Measurements from ENCODE around the gene THEM4. TPM values are rescaled to one million over a fixed set of nuclear protein-coding genes. Genes with fewer than 3 reads are reported as not detected.

Gene THEM4
- total and polyA plus RNA-seq, 2 donors (not counting 1 experiment from before 2014, with no cell fraction given), result 15.0 to 16.1 TPM

- no peaks in the 10 kb centered on the region for H3K9me3 Mint-ChIP-seq (ENCODE audit: insufficient read depth)
- H3K4me3 Mint-ChIP-seq, result no peak overlapping the region
- WGBS (ENCODE audit: insufficient coverage), result 95% methylated on average over 4 of the region's 4 CpGs
- no peak for TF ChIP-seq EZH2 (IDR thresholded peaks at IDR 0.05; ENCODE audit: borderline replicate concordance, insufficient read depth, low read depth, low read length, poor library complexity, severe bottlenecking)
- TF ChIP-seq, protein P1, sequence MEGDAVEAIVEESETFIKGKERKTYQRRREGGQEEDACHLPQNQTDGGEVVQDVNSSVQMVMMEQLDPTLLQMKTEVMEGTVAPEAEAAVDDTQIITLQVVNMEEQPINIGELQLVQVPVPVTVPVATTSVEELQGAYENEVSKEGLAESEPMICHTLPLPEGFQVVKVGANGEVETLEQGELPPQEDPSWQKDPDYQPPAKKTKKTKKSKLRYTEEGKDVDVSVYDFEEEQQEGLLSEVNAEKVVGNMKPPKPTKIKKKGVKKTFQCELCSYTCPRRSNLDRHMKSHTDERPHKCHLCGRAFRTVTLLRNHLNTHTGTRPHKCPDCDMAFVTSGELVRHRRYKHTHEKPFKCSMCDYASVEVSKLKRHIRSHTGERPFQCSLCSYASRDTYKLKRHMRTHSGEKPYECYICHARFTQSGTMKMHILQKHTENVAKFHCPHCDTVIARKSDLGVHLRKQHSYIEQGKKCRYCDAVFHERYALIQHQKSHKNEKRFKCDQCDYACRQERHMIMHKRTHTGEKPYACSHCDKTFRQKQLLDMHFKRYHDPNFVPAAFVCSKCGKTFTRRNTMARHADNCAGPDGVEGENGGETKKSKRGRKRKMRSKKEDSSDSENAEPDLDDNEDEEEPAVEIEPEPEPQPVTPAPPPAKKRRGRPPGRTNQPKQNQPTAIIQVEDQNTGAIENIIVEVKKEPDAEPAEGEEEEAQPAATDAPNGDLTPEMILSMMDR (IDR thresholded peaks at IDR 0.05), result no peak
- H3K36me3 ChIP-seq (replicated peaks in 1 of 2; ENCODE audit: control extremely low read depth in 1 of 2, control insufficient read depth in 1 of 2, extremely low read depth in 1 of 2, insufficient read depth in 2 of 2, low read length in 1 of 2), result no peaks in the 10 kb centered on the region
- H3K4me1 ChIP-seq (ENCODE audit: control insufficient read depth in 2 of 2, insufficient read depth in 2 of 2, low read length in 2 of 2), result peaks cover 7 to 13% of the 10 kb centered on the region in 2 donors
- no peak overlapping the region for H2AFZ ChIP-seq (ENCODE audit: insufficient read depth, low read depth, low read length, poor library complexity, severe bottlenecking)
- POLR2A ChIA-PET, result no interaction called here
- CTCF ChIA-PET, result no interaction called here
- peaks cover 22% of the 10 kb centered on the region for H3K27me3 Mint-ChIP-seq
- no peaks in the 10 kb centered on the region for H4K20me1 ChIP-seq (ENCODE audit: control insufficient read depth, insufficient read depth, low read length, poor library complexity, severe bottlenecking)
- H3K79me2 ChIP-seq (ENCODE audit: control insufficient read depth, insufficient read depth, low read length), result no peaks in the 10 kb centered on the region
- no peak overlapping the region for H3K9ac ChIP-seq (ENCODE audit: low read length)
- intact Hi-C loops (cut with micrococcal nuclease), result loop anchor here (10.0 kb wide), 1 partner anchor 106 kb away; the partner anchor contains the start of gene RIIAD1
- H3K27ac Mint-ChIP-seq, result no peak overlapping the region
- peaks cover 0 to 23% (median 3%) of the 10 kb centered on the region in 4 experiments for H3K27me3 ChIP-seq (replicated peaks in 1 of 4; ENCODE audit: control extremely low read depth in 1 of 4, control insufficient read depth in 3 of 4, insufficient read depth in 4 of 4, low read length in 3 of 4)
- H3K4me1 Mint-ChIP-seq, result peaks cover 12% of the 10 kb centered on the region
- no peaks in the 10 kb centered on the region for H3K9me3 ChIP-seq (ENCODE audit: control extremely low read depth in 1 of 3, control insufficient read depth in 2 of 3, insufficient read depth in 1 of 3, low read length in 2 of 3)
- DNase-seq (no peak), ATAC-seq (ENCODE audit: low read depth) (no peak)
- H3K4me2 ChIP-seq (replicated peaks; ENCODE audit: low read depth, low read length, poor library complexity, severe bottlenecking), result no peak overlapping the region
- no peak overlapping the region for H3K27ac ChIP-seq (ENCODE audit: low read length in 2 of 2)
- no peak overlapping the region for H3K4me3 ChIP-seq (ENCODE audit: control extremely low read depth in 1 of 5, extremely low read depth in 1 of 5, insufficient read depth in 1 of 5, low read depth in 2 of 5, low read length in 4 of 5)
These were observed 78.1 kb downstream of the THEM4 start for GRCh38 chr1:151831256-151831591.

GRCh38 chr1:151830055-151830454, 79.3 kb downstream of the THEM4 start:
- H3K9ac ChIP-seq (ENCODE audit: low read length), result no peak overlapping the region
- H4K20me1 ChIP-seq (ENCODE audit: control insufficient read depth, insufficient read depth, low read length, poor library complexity, severe bottlenecking), result no peaks in the 10 kb centered on the region
- WGBS (ENCODE audit: insufficient coverage), result 45% methylated on average over 1 of the region's 6 CpGs
- H3K4me3 ChIP-seq (ENCODE audit: control extremely low read depth in 1 of 5, extremely low read depth in 1 of 5, insufficient read depth in 1 of 5, low read depth in 2 of 5, low read length in 4 of 5), result no peak overlapping the region
- no peaks in the 10 kb centered on the region for H3K79me2 ChIP-seq (ENCODE audit: control insufficient read depth, insufficient read depth, low read length)
- no peak overlapping the region for H2AFZ ChIP-seq (ENCODE audit: insufficient read depth, low read depth, low read length, poor library complexity, severe bottlenecking)
- H3K4me1 Mint-ChIP-seq, result peaks cover 12% of the 10 kb centered on the region
- TF ChIP-seq, protein P1 (IDR thresholded peaks at IDR 0.05), result no peak
- no peak for TF ChIP-seq EZH2 (IDR thresholded peaks at IDR 0.05; ENCODE audit: borderline replicate concordance, insufficient read depth, low read depth, low read length, poor library complexity, severe bottlenecking)
- no peak overlapping the region for H3K4me3 Mint-ChIP-seq
- H3K36me3 ChIP-seq (replicated peaks in 1 of 2; ENCODE audit: control extremely low read depth in 1 of 2, control insufficient read depth in 1 of 2, extremely low read depth in 1 of 2, insufficient read depth in 2 of 2, low read length in 1 of 2), result no peaks in the 10 kb centered on the region
- peaks cover 7 to 13% of the 10 kb centered on the region in 2 donors for H3K4me1 ChIP-seq (ENCODE audit: control insufficient read depth in 2 of 2, insufficient read depth in 2 of 2, low read length in 2 of 2)
- ChIA-PET POLR2A (no interaction called here), CTCF (no interaction called here)
- ATAC-seq (ENCODE audit: low read depth), result no peak
- intact Hi-C loops (cut with micrococcal nuclease), result loop anchor here (10.0 kb wide), 1 partner anchor 105 kb away; the partner anchor contains the start of gene RIIAD1
- H3K27me3 ChIP-seq (replicated peaks in 1 of 4; ENCODE audit: control extremely low read depth in 1 of 4, control insufficient read depth in 3 of 4, insufficient read depth in 4 of 4, low read length in 3 of 4), result peaks cover 0 to 27% (median 3%) of the 10 kb centered on the region in 4 experiments
- no peaks in the 10 kb centered on the region for H3K9me3 Mint-ChIP-seq (ENCODE audit: insufficient read depth)
- H3K4me2 ChIP-seq (replicated peaks; ENCODE audit: low read depth, low read length, poor library complexity, severe bottlenecking), result no peak overlapping the region
- peaks cover 23% of the 10 kb centered on the region for H3K27me3 Mint-ChIP-seq
- no peak overlapping the region for H3K27ac Mint-ChIP-seq
- no peak for DNase-seq
- no peaks in the 10 kb centered on the region for H3K9me3 ChIP-seq (ENCODE audit: control extremely low read depth in 1 of 3, control insufficient read depth in 2 of 3, insufficient read depth in 1 of 3, low read length in 2 of 3)
- no peak overlapping the region for H3K27ac ChIP-seq (ENCODE audit: low read length in 2 of 2)

Measured in B cell (primary cell).